Ishikawa (cell line): ENCODE results near the gene SCAF8.

Experiments used
- CREB1 ChIP-seq: IDR thresholded peaks from 2 replicates; pipeline ENCODE4 v1.6.1; 2012; ENCODE audit warnings: low read depth
- EGR1 ChIP-seq: IDR thresholded peaks from 2 replicates; pipeline ENCODE4 v1.6.1; 2012
- EP300 ChIP-seq: IDR thresholded peaks from 2 replicates; pipeline ENCODE4 v1.6.1; 2012; ENCODE audit warnings: borderline replicate concordance
- RAD21 ChIP-seq: IDR thresholded peaks from 2 replicates; pipeline ENCODE4 v1.6.1; 2012; ENCODE audit warnings: low read depth
- YY1 ChIP-seq: IDR thresholded peaks from 2 replicates; pipeline ENCODE4 v1.6.1; 2012; ENCODE audit warnings: low read depth
- TF ChIP-seq, protein P1 (sequence below): IDR thresholded peaks from 2 replicates; pipeline ENCODE4 v1.6.1; 2012
- TF ChIP-seq, protein P2 (sequence below): IDR thresholded peaks from 2 replicates; pipeline ENCODE4 v1.6.1; 2012

DNA sequence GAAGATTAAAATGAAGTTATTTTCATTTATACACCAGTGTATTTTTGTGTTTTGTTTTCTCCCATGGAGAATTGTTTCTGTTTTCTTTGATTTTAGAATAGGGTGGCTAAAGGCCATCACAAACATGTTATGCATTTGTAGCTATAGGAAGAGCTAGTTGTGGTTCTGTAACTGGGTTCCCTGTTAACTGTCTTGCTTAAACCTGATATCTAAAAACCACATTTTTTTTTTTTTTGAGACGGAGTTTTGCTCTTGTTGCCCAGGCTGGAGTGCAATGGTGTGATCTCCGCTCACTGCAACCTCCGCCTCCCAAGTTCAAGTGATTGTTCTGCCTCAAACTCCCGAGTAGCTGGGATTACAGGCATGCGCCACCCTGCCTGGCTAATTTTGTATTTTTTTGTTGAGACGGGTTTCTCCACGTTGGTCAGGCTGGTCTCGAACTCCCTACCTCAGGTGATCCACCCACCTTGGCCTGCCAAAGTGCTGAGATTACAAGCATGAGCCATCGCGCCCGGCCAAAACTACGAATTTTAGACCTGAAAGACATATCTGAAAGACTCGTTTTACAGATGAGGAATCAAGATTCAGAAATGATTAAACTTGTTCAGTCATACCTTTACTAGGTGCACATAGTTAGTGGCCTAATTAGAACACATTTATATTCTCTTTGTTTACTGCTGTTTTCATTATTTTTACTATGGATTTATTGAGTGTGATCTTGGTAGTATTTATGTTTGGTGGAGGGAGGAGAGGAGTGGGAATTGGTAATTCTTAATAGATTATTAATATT lies 18.0 kb downstream of the SCAF8 start:
- TF ChIP-seq, protein P1, sequence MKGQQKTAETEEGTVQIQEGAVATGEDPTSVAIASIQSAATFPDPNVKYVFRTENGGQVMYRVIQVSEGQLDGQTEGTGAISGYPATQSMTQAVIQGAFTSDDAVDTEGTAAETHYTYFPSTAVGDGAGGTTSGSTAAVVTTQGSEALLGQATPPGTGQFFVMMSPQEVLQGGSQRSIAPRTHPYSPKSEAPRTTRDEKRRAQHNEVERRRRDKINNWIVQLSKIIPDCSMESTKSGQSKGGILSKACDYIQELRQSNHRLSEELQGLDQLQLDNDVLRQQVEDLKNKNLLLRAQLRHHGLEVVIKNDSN: no peak
- TF ChIP-seq EP300 (no peak), RAD21 (no peak), EGR1 (no peak), YY1 (no peak), CREB1 (no peak)
- TF ChIP-seq, protein P2, sequence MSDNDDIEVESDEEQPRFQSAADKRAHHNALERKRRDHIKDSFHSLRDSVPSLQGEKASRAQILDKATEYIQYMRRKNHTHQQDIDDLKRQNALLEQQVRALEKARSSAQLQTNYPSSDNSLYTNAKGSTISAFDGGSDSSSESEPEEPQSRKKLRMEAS: no peak
